ENCODE results near the gene ABCG2. TPM values are rescaled to one million over a fixed set of nuclear protein-coding genes. Genes with fewer than 3 reads are reported as not detected.
"Not testable (repeated sequence)": the region's sequence is repeated elsewhere in the genome, so short reads cannot be mapped to it uniquely, and the experiment has no call there.

ABCG2 gene
- total RNA-seq, 1 donor from 2014 or later = 7.8 TPM

GRCh38 chr4:88130003-88130402, 28.4 kb downstream of the ABCG2 start:
- Histone ChIP-seq H3K27me3 (ENCODE audit: control insufficient read depth in 3 of 3, insufficient read depth in 3 of 3, low read length in 3 of 3) (no peaks in the 10 kb centered on the region), H3K4me1 (ENCODE audit: control insufficient read depth in 3 of 3, insufficient read depth in 3 of 3, low read length in 3 of 3) (no peaks in the 10 kb centered on the region), H3K36me3 (ENCODE audit: control insufficient read depth in 3 of 3, insufficient read depth in 3 of 3, low read length in 3 of 3) (peaks cover 0 to 4% (median 0%) of the 10 kb centered on the region in 3 donors), H3K27ac (ENCODE audit: low read depth, low read length) (no peak overlapping the region), H3K4me3 (ENCODE audit: low read length in 3 of 3) (no peak overlapping the region), H3K9me3 (ENCODE audit: control insufficient read depth in 3 of 3, low read length in 3 of 3) (no peaks in the 10 kb centered on the region), H3K9ac (ENCODE audit: low read depth in 1 of 3, low read length in 3 of 3) (no peak overlapping the region)

- H3K9ac ChIP-seq (ENCODE audit: low read depth in 1 of 3, low read length in 3 of 3); H3K36me3 ChIP-seq (ENCODE audit: control insufficient read depth in 3 of 3, insufficient read depth in 3 of 3, low read length in 3 of 3): not testable (repeated sequence)
Observed at GRCh38 chr4:88122260-88122659, 36.2 kb downstream of the ABCG2 start.

GRCh38 chr4:88119943-88120342, 38.5 kb downstream of the ABCG2 start:
- no peak overlapping the region for H3K9ac ChIP-seq (ENCODE audit: low read depth in 1 of 3, low read length in 3 of 3)
- H3K4me3 ChIP-seq (ENCODE audit: low read length in 3 of 3) = no peak overlapping the region
- peaks cover 0 to 2% (median 0%) of the 10 kb centered on the region in 3 donors for H3K36me3 ChIP-seq (ENCODE audit: control insufficient read depth in 3 of 3, insufficient read depth in 3 of 3, low read length in 3 of 3)
- no peak overlapping the region for H3K27ac ChIP-seq (ENCODE audit: low read depth, low read length)
- H3K4me1 ChIP-seq (ENCODE audit: control insufficient read depth in 3 of 3, insufficient read depth in 3 of 3, low read length in 3 of 3) = no peaks in the 10 kb centered on the region
- H3K27me3 ChIP-seq (ENCODE audit: control insufficient read depth in 3 of 3, insufficient read depth in 3 of 3, low read length in 3 of 3) = no peaks in the 10 kb centered on the region
- H3K9me3 ChIP-seq (ENCODE audit: control insufficient read depth in 3 of 3, low read length in 3 of 3) = peaks cover 0 to 5% (median 4%) of the 10 kb centered on the region in 3 donors

More at GRCh38 chr4:88122260-88122659, 36.2 kb downstream of the ABCG2 start:
- H3K4me1 ChIP-seq (ENCODE audit: control insufficient read depth in 3 of 3, insufficient read depth in 3 of 3, low read length in 3 of 3); H3K9me3 ChIP-seq (ENCODE audit: control insufficient read depth in 3 of 3, low read length in 3 of 3); H3K27me3 ChIP-seq (ENCODE audit: control insufficient read depth in 3 of 3, insufficient read depth in 3 of 3, low read length in 3 of 3); H3K4me3 ChIP-seq (ENCODE audit: low read length in 3 of 3); H3K27ac ChIP-seq (ENCODE audit: low read depth, low read length): not testable (repeated sequence)

- H3K36me3 ChIP-seq (ENCODE audit: control insufficient read depth in 3 of 3, insufficient read depth in 3 of 3, low read length in 3 of 3) = peaks cover 0 to 2% (median 0%) of the 10 kb centered on the region in 3 donors
- no peak overlapping the region for H3K4me3 ChIP-seq (ENCODE audit: low read length in 3 of 3)
- no peaks in the 10 kb centered on the region for H3K27me3 ChIP-seq (ENCODE audit: control insufficient read depth in 3 of 3, insufficient read depth in 3 of 3, low read length in 3 of 3)
- no peak overlapping the region for H3K9ac ChIP-seq (ENCODE audit: low read depth in 1 of 3, low read length in 3 of 3)
- no peaks in the 10 kb centered on the region for H3K4me1 ChIP-seq (ENCODE audit: control insufficient read depth in 3 of 3, insufficient read depth in 3 of 3, low read length in 3 of 3)
- H3K27ac ChIP-seq (ENCODE audit: low read depth, low read length) = no peak overlapping the region
- peaks cover 0 to 5% (median 4%) of the 10 kb centered on the region in 3 donors for H3K9me3 ChIP-seq (ENCODE audit: control insufficient read depth in 3 of 3, low read length in 3 of 3)
Observed at GRCh38 chr4:88115587-88115986, 42.9 kb downstream of the ABCG2 start.

GRCh38 chr4:88112856-88113255, 45.6 kb downstream of the ABCG2 start:
- Histone ChIP-seq H3K27me3 (ENCODE audit: control insufficient read depth in 3 of 3, insufficient read depth in 3 of 3, low read length in 3 of 3) (no peaks in the 10 kb centered on the region), H3K9ac (ENCODE audit: low read depth in 1 of 3, low read length in 3 of 3) (no peak overlapping the region), H3K27ac (ENCODE audit: low read depth, low read length) (no peak overlapping the region), H3K4me3 (ENCODE audit: low read length in 3 of 3) (no peak overlapping the region), H3K9me3 (ENCODE audit: control insufficient read depth in 3 of 3, low read length in 3 of 3) (no peaks in the 10 kb centered on the region), H3K36me3 (ENCODE audit: control insufficient read depth in 3 of 3, insufficient read depth in 3 of 3, low read length in 3 of 3) (no peaks in the 10 kb centered on the region), H3K4me1 (ENCODE audit: control insufficient read depth in 3 of 3, insufficient read depth in 3 of 3, low read length in 3 of 3) (peaks cover 0 to 3% (median 2%) of the 10 kb centered on the region in 3 donors)

GRCh38 chr4:88110826-88111225, 47.6 kb downstream of the ABCG2 start:
- H3K9me3 ChIP-seq (ENCODE audit: control insufficient read depth in 3 of 3, low read length in 3 of 3) = no peaks in the 10 kb centered on the region
- H3K27ac ChIP-seq (ENCODE audit: low read depth, low read length) = no peak overlapping the region
- H3K36me3 ChIP-seq (ENCODE audit: control insufficient read depth in 3 of 3, insufficient read depth in 3 of 3, low read length in 3 of 3) = no peaks in the 10 kb centered on the region
- H3K4me1 ChIP-seq (ENCODE audit: control insufficient read depth in 3 of 3, insufficient read depth in 3 of 3, low read length in 3 of 3) = peaks cover 0 to 8% (median 3%) of the 10 kb centered on the region in 3 donors
- no peak overlapping the region for H3K9ac ChIP-seq (ENCODE audit: low read depth in 1 of 3, low read length in 3 of 3)
- no peak overlapping the region for H3K4me3 ChIP-seq (ENCODE audit: low read length in 3 of 3)
- H3K27me3 ChIP-seq (ENCODE audit: control insufficient read depth in 3 of 3, insufficient read depth in 3 of 3, low read length in 3 of 3) = no peaks in the 10 kb centered on the region

GRCh38 chr4:88109123-88109881, 49.1 kb downstream of the ABCG2 start:
- Histone ChIP-seq H3K4me3 (ENCODE audit: low read length in 3 of 3) (no peak overlapping the region), H3K4me1 (ENCODE audit: control insufficient read depth in 3 of 3, insufficient read depth in 3 of 3, low read length in 3 of 3) (peaks cover 0 to 8% (median 3%) of the 10 kb centered on the region in 3 donors), H3K9ac (ENCODE audit: low read depth in 1 of 3, low read length in 3 of 3) (no peak overlapping the region), H3K36me3 (ENCODE audit: control insufficient read depth in 3 of 3, insufficient read depth in 3 of 3, low read length in 3 of 3) (no peaks in the 10 kb centered on the region), H3K27ac (ENCODE audit: low read depth, low read length) (no peak overlapping the region), H3K27me3 (ENCODE audit: control insufficient read depth in 3 of 3, insufficient read depth in 3 of 3, low read length in 3 of 3) (no peaks in the 10 kb centered on the region), H3K9me3 (ENCODE audit: control insufficient read depth in 3 of 3, low read length in 3 of 3) (no peaks in the 10 kb centered on the region)

GRCh38 chr4:88108747-88109122, 49.7 kb downstream of the ABCG2 start:
- Histone ChIP-seq H3K36me3 (ENCODE audit: control insufficient read depth in 3 of 3, insufficient read depth in 3 of 3, low read length in 3 of 3) (no peaks in the 10 kb centered on the region), H3K9me3 (ENCODE audit: control insufficient read depth in 3 of 3, low read length in 3 of 3) (no peaks in the 10 kb centered on the region), H3K4me1 (ENCODE audit: control insufficient read depth in 3 of 3, insufficient read depth in 3 of 3, low read length in 3 of 3) (peaks cover 0 to 8% (median 3%) of the 10 kb centered on the region in 3 donors), H3K4me3 (ENCODE audit: low read length in 3 of 3) (no peak overlapping the region), H3K27ac (ENCODE audit: low read depth, low read length) (no peak overlapping the region), H3K27me3 (ENCODE audit: control insufficient read depth in 3 of 3, insufficient read depth in 3 of 3, low read length in 3 of 3) (no peaks in the 10 kb centered on the region), H3K9ac (ENCODE audit: low read depth in 1 of 3, low read length in 3 of 3) (no peak overlapping the region)

- H3K27ac ChIP-seq (ENCODE audit: low read depth, low read length); H3K9me3 ChIP-seq (ENCODE audit: control insufficient read depth in 3 of 3, low read length in 3 of 3); H3K9ac ChIP-seq (ENCODE audit: low read depth in 1 of 3, low read length in 3 of 3): not testable (repeated sequence)
Observed at GRCh38 chr4:88108108-88108465, 50.4 kb downstream of the ABCG2 start.

GRCh38 chr4:88107406-88108107, 50.9 kb downstream of the ABCG2 start:
- H3K4me1 ChIP-seq (ENCODE audit: control insufficient read depth in 3 of 3, insufficient read depth in 3 of 3, low read length in 3 of 3) = peaks cover 0 to 8% (median 3%) of the 10 kb centered on the region in 3 donors
- H3K36me3 ChIP-seq (ENCODE audit: control insufficient read depth in 3 of 3, insufficient read depth in 3 of 3, low read length in 3 of 3) = no peaks in the 10 kb centered on the region
- H3K9ac ChIP-seq (ENCODE audit: low read depth in 1 of 3, low read length in 3 of 3) = no peak overlapping the region
- H3K27me3 ChIP-seq (ENCODE audit: control insufficient read depth in 3 of 3, insufficient read depth in 3 of 3, low read length in 3 of 3) = no peaks in the 10 kb centered on the region
- no peak overlapping the region for H3K4me3 ChIP-seq (ENCODE audit: low read length in 3 of 3)
- no peak overlapping the region for H3K27ac ChIP-seq (ENCODE audit: low read depth, low read length)
- no peaks in the 10 kb centered on the region for H3K9me3 ChIP-seq (ENCODE audit: control insufficient read depth in 3 of 3, low read length in 3 of 3)

More at GRCh38 chr4:88108108-88108465, 50.4 kb downstream of the ABCG2 start:
- not testable (repeated sequence) for H3K4me1 ChIP-seq (ENCODE audit: control insufficient read depth in 3 of 3, insufficient read depth in 3 of 3, low read length in 3 of 3); H3K36me3 ChIP-seq (ENCODE audit: control insufficient read depth in 3 of 3, insufficient read depth in 3 of 3, low read length in 3 of 3); H3K4me3 ChIP-seq (ENCODE audit: low read length in 3 of 3); H3K27me3 ChIP-seq (ENCODE audit: control insufficient read depth in 3 of 3, insufficient read depth in 3 of 3, low read length in 3 of 3)
